SK-N-SH (cell line): ENCODE results near the gene NDUFA1. TPM values are rescaled to one million over a fixed set of nuclear protein-coding genes. Genes with fewer than 3 reads are reported as not detected.
"Not testable (repeated sequence)": the region's sequence is repeated elsewhere in the genome, so short reads cannot be mapped to it uniquely, and the experiment has no call there.

ENCODE experiments used
- CTCF ChIA-PET: fragments of 300-600, 350-600 bp; formaldehyde crosslinking; extraction: SDS; loops from one replicate; lab custom pipeline; 2021; lab: Yijun Ruan, JAX
- POLR2A ChIA-PET: fragments of 350-600 bp; sonication (Branson Sonifier 250); formaldehyde crosslinking; extraction: SDS; loops from one replicate; lab custom pipeline; 2020; ENCODE audit warnings: antibody characterized with exemption, inconsistent platforms; lab: Yijun Ruan, JAX
- DNase-seq: peaks from one replicate; pipeline ENCODE4 v3.0.0; 2012
- H2AFZ ChIP-seq: fragments of 200-600 bp; sonication (generic); 2 replicates; pipeline ENCODE4 v1.8.1; 2016; ENCODE audit warnings: antibody characterized with exemption, mild to moderate bottlenecking, low read depth
- H3F3A ChIP-seq: fragments of 200-600 bp; sonication (generic); replicated peaks from 2 replicates; pipeline ENCODE3; 2016; ENCODE audit warnings: antibody characterized with exemption, mild to moderate bottlenecking; ENCODE audit not compliant: insufficient read depth
- H3K27ac ChIP-seq, 2 experiments: fragments of 200-500 bp in 1 of 2; fragments of 200-600 bp in 1 of 2; sonication (Bioruptor generic) in 1 of 2; sonication (generic), shearing (Covaris generic) in 1 of 2; 2 replicates each; pipeline versions ENCODE4 v1.5.1 to v1.6.1; 2014 to 2016; ENCODE audit warnings: low read depth in 2 of 2, inconsistent platforms in 1 of 2, low read length in 1 of 2, mild to moderate bottlenecking in 1 of 2, mixed read lengths in 1 of 2
- H3K27me3 ChIP-seq: fragments of 200-600 bp; sonication (generic), shearing (Covaris generic); 2 replicates; pipeline ENCODE4 v1.6.1; 2016; ENCODE audit warnings: mixed run types; ENCODE audit not compliant: insufficient read depth
- H3K36me3 ChIP-seq, 2 experiments: fragments of 200-500 bp in 1 of 2; fragments of 200-600 bp in 1 of 2; sonication (Bioruptor generic) in 1 of 2; sonication (generic) in 1 of 2; replicated peaks in 1 of 2; 2 replicates each; pipeline versions ENCODE3 to v1.5.1; 2014 to 2016; ENCODE audit warnings: low read length in 1 of 2, mild to moderate bottlenecking in 1 of 2; ENCODE audit not compliant: insufficient read depth in 2 of 2, control insufficient read depth in 1 of 2
- H3K4me1 ChIP-seq, 2 experiments: fragments of 200-500 bp in 1 of 2; fragments of 200-600 bp in 1 of 2; sonication (Bioruptor generic) in 1 of 2; sonication (generic), shearing (Covaris generic) in 1 of 2; 2 replicates each; pipeline versions ENCODE4 v1.5.1 to v1.6.1; 2014 to 2016; ENCODE audit warnings: low read depth in 1 of 2, low read length in 1 of 2, mixed run types in 1 of 2; ENCODE audit not compliant: insufficient read depth in 2 of 2, control insufficient read depth in 1 of 2
- H3K4me2 ChIP-seq: fragments of 200-600 bp; sonication (generic), shearing (Covaris generic); 2 replicates; pipeline ENCODE4 v1.6.1; 2017; ENCODE audit warnings: mixed run types
- H3K4me3 ChIP-seq, 2 experiments: fragments of 200-500 bp in 1 of 2; fragments of 200-600 bp in 1 of 2; sonication (Bioruptor generic) in 1 of 2; sonication (generic), shearing (Covaris generic) in 1 of 2; 2 replicates each; pipeline versions ENCODE4 v1.5.1 to v1.8.1; 2014 to 2016; ENCODE audit warnings: low read depth in 2 of 2, inconsistent platforms in 1 of 2, low read length in 1 of 2, mild to moderate bottlenecking in 1 of 2, mixed read lengths in 1 of 2, moderate library complexity in 1 of 2
- H3K79me2 ChIP-seq: fragments of 200-600 bp; sonication (generic); 2 replicates; pipeline ENCODE4 v1.8.1; 2017; ENCODE audit warnings: mild to moderate bottlenecking; ENCODE audit not compliant: insufficient read depth
- H3K9ac ChIP-seq: fragments of 200-600 bp; sonication (generic); 2 replicates; pipeline ENCODE4 v1.6.1; 2017; ENCODE audit warnings: mixed run types
- H3K9me2 ChIP-seq: fragments of 200-600 bp; sonication (generic); 2 replicates; pipeline ENCODE4 v1.6.1; 2017; ENCODE audit warnings: mixed run types
- H3K9me3 ChIP-seq: fragments of 200-600 bp; sonication (generic); 2 replicates; pipeline ENCODE4 v1.6.1; 2017; ENCODE audit warnings: mixed run types, mild to moderate bottlenecking, moderate library complexity
- H4K20me1 ChIP-seq: fragments of 200-600 bp; sonication (generic); 2 replicates; pipeline ENCODE4 v1.6.1; 2017; ENCODE audit warnings: mild to moderate bottlenecking, mixed run types; ENCODE audit not compliant: insufficient read depth
- CTCF ChIP-seq: fragments of 200-600 bp; sonication (generic); IDR thresholded peaks from 2 replicates; pipeline ENCODE4 v1.6.1; 2017; ENCODE audit warnings: antibody characterized with exemption, mild to moderate bottlenecking, moderate library complexity
- GABPA ChIP-seq: IDR thresholded peaks from 2 replicates; pipeline ENCODE4 v1.4.0; 2012; ENCODE audit warnings: low read depth, mild to moderate bottlenecking
- JUND ChIP-seq: IDR thresholded peaks from 2 replicates; pipeline ENCODE4 v1.4.0; 2012
- NRF1 ChIP-seq: IDR thresholded peaks from 2 replicates; pipeline ENCODE4 v1.6.1; 2012; ENCODE audit warnings: low read depth, mild to moderate bottlenecking, low read length
- PBX3 ChIP-seq: IDR thresholded peaks from 2 replicates; pipeline ENCODE4; 2012
- RAD21 ChIP-seq: IDR thresholded peaks from 2 replicates; pipeline ENCODE4 v1.6.1; 2012; ENCODE audit warnings: mild to moderate bottlenecking, low read length
- TCF12 ChIP-seq: IDR thresholded peaks from 2 replicates; pipeline ENCODE4 v1.4.0; 2012
- USF2 ChIP-seq: fragments of 150-350 bp; IDR thresholded peaks from 2 replicates; pipeline ENCODE4 v1.6.1; 2017; ENCODE audit warnings: antibody characterized with exemption, low read length, low read depth, borderline replicate concordance
- WGBS: methylation state at CpG from one replicate; pipeline ENCODE4 v1.1.6; 2017; ENCODE audit warnings: low lambda C conversion rate; 5-methylcytosine and 5-hydroxymethylcytosine counted together
- polyA plus RNA-seq, 3 experiments: library from polyadenylated mRNA; depleted of rRNA; stranded (reverse); fragments of >200 nt; gene quantifications; 2 replicates each; pipeline ENCODE4 v1.2.3, GENCODE V29; 2012
- TF ChIP-seq, protein P1 (sequence below): fragments of 150-350 bp; IDR thresholded peaks from 2 replicates; pipeline ENCODE4 v1.6.1; 2016; ENCODE audit warnings: mild to moderate bottlenecking, low read depth, low read length

NDUFA1 gene
- polyA plus RNA-seq, 1 of the 3 experiments (the other 2 are of a cell fraction) = 101 TPM

- H3K9me2 ChIP-seq, H3K4me3 ChIP-seq, H3K4me1 ChIP-seq, H3K9ac ChIP-seq, DNase-seq, H3K27ac ChIP-seq, CTCF ChIA-PET, H4K20me1 ChIP-seq, H3K36me3 ChIP-seq, H3K4me2 ChIP-seq, POLR2A ChIA-PET, H2AFZ ChIP-seq, H3K9me3 ChIP-seq, H3F3A ChIP-seq, H3K79me2 ChIP-seq: not testable (repeated sequence)
- H3K27me3 ChIP-seq = peaks cover 20% of the 10 kb centered on the region; the same call in 1 of the 2 replicates
- 49% methylated on average over 16 of the region's 16 CpGs for WGBS
Measured at GRCh38 chrX:119891961-119892692, 20.5 kb downstream of the NDUFA1 start.

DNA sequence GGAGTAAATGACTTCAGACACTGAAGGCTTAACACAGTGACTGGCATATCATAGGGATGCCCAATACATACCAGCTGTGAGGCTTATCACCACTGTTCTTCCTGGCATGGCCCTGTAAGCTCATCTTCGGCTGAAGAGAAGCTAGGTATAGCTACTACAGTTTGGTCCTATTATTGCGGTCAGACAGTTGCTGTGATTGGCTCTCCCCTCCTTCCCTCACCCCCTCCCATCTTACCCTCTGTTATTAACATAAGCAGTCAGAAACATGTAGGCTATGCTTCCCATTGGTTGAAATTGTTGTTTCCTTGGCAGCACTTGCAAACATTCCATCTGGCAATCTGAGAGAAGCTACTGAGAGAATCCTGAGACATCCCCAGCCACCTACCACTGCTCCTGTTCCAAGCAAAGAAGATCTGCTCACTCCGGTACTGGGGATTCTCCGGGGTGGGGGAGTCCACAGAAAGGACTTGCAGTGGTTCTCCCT, 24.3 kb downstream of the NDUFA1 start, which contains the start of gene AKAP14:
AKAP14 (plus strand) TSS at position 51 of the 484 bp plus-strand sequence. CDS start 7,331 bp downstream, outside the sequence.
- Histone ChIP-seq H3F3A (no peaks in the 10 kb centered on the region), H3K4me3 (no peak within 1 kb of the TSS)
- no peak for TF ChIP-seq CTCF
- no peak for TF ChIP-seq NRF1
- TF ChIP-seq JUND = no peak
- TF ChIP-seq GABPA = no peak
- TF ChIP-seq USF2 = no peak
- TF ChIP-seq PBX3 = no peak
- TF ChIP-seq, protein P1, sequence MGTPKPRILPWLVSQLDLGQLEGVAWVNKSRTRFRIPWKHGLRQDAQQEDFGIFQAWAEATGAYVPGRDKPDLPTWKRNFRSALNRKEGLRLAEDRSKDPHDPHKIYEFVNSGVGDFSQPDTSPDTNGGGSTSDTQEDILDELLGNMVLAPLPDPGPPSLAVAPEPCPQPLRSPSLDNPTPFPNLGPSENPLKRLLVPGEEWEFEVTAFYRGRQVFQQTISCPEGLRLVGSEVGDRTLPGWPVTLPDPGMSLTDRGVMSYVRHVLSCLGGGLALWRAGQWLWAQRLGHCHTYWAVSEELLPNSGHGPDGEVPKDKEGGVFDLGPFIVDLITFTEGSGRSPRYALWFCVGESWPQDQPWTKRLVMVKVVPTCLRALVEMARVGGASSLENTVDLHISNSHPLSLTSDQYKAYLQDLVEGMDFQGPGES = no peak
- no peak for TF ChIP-seq RAD21
- TF ChIP-seq TCF12 = no peak
- TF ChIP-seq, all 33 proteins: peak for 0
- ChIA-PET CTCF (interaction anchor here (0.6 to 1.8 kb wide), 5 partner anchors 9 to 321 kb away, joined by 3 to 7 read pairs (median 3); no protein-coding TSS in a partner anchor), POLR2A (no interaction called here)
- H3K9ac ChIP-seq = no peak within 1 kb of the TSS
- H3K27ac ChIP-seq = no peak within 1 kb of the TSS
- H3K36me3 ChIP-seq = no peaks in the 10 kb centered on the region
- no peaks in the 10 kb centered on the region for H3K79me2 ChIP-seq
- no peaks in the 10 kb centered on the region for H3K9me2 ChIP-seq
- no peak within 1 kb of the TSS for H3K4me2 ChIP-seq
- peak; percentile 26 for DNase-seq
- 49% methylated on average over 3 of the region's 4 CpGs for WGBS
- H3K9me3 ChIP-seq = no peaks in the 10 kb centered on the region
- H3K4me1 ChIP-seq = no peaks in the 10 kb centered on the region
- peaks cover 31% of the 10 kb centered on the region; the same call in 1 of the 2 replicates for H3K27me3 ChIP-seq
- no peaks in the 10 kb centered on the region for H4K20me1 ChIP-seq
- no peak within 1 kb of the TSS for H2AFZ ChIP-seq
